Measurements from ENCODE around the gene COMMD4.
"Not testable (repeated sequence)": the region's sequence is repeated elsewhere in the genome, so short reads cannot be mapped to it uniquely, and the experiment has no call there.

COMMD4 gene

GRCh38 chr15:75383986-75384385 lies 48.1 kb downstream of the COMMD4 start:
- DNase-seq, result not testable (repeated sequence)
